ENCODE measurements around the gene RAPSN.
A peak's percentile ranks its signal among the peaks of the same experiment; 100 is the strongest.

The RAPSN gene

GRCh38 chr11:47430524-47430923 lies 18.4 kb downstream of the RAPSN start:
- no peak for TF ChIP-seq CTCF (conservative IDR thresholded peaks at IDR 0.05; ENCODE audit: low read depth, low read length)
- H3K4me3 ChIP-seq (ENCODE audit: low read depth, low read length): no peak overlapping the region

DNA sequence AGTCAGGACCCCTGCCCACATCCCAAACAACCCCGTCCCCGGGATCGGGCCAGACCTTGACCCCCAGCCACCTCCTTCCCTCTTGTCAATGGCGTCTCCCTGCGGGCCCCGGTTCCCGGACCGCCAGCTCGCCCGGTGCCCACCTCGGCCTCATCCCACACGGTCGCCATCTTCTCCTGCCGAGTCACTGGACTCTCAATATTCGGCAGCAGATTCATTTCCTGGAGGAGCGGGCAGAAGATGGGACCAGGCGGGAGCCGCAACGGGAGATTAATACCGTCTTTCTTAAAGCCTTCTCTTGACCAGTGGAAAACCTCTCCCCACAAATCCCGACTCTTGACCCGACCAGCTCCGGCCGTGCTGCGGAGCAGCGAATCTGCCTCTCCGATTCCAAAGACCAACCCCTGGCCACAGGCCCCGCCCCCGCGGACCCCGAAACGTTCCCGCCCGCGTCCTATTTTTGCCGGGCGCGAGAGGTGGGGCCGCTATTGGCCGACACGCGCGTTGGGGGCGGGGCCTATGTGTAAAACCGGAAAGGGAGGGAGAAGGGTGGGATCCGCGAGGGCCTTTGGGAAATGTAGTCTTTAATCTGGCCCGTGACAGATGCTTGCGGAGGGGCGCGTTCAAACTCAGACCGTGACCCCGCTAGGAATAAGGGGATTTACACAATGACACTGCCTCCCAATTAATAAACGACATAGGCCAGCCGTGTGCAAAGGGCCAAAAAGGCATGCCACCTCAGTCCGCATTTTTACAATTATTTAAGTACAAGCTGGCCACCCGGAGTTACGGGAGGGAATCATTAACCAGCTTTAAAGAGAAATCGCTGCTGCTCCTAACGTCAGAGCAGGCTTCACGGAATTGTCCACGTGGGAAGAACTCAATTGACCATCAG lies 22.6 kb downstream of the RAPSN start, which contains the start of gene PSMC3:
Gene PSMC3 (minus strand): TSS at position 378 of the 895 bp plus-strand sequence. CDS start 160 bp downstream, at position 218.
- peak within 1 kb of the TSS; percentile 98 for H3K4me3 ChIP-seq (ENCODE audit: low read depth, low read length)
- no peak for TF ChIP-seq CTCF (conservative IDR thresholded peaks at IDR 0.05; ENCODE audit: low read depth, low read length)
- peak; percentile 97 for DNase-seq (ENCODE audit: low read depth)

More at GRCh38 chr11:47430524-47430923, 18.4 kb downstream of the RAPSN start:
- DNase-seq (ENCODE audit: low read depth): no peak

GRCh38 chr11:47425611-47426010 lies 23.3 kb downstream of the RAPSN start:
- no peak for DNase-seq (ENCODE audit: low read depth)

DNA sequence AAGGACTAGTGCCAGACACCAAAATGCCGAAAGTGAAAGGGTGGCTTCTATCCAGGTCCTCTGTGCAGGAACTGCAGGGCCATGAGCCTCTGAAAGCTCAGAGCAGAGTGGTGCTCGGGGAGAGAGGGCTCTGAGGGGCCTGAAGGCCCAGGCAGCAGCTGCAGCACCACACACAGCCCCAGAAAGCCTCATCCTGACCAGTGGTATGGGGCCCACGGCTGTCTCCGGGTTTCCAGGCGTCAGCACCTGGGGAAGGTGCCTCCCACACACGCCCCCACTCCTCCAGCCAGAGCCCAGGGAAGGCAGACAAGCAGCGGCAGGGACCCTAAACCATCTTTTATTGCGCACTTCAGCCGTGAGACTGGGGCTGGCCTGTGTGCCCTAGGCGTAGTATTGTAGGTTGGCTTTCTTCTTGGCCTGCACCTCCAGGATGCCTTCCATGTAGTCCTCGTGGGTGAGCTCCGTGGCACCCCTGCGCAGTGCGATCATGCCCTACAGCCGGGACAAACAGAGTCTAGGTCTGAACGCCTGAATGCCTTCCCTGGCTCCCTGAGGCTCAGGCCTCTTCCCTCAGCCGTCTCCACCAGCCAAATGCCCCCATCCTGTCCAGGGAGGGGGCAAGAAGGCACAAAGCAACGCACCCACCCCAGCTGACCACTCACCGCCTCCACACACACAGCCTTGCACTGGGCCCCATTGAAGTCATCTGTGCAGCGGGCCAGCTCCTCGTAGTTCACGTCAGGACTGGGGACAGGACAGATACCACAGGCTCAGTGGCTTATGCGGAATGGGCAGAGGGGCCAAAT lies 30.3 kb downstream of the RAPSN start:
- no peak overlapping the region for H3K4me3 ChIP-seq (ENCODE audit: low read depth, low read length)
- no peak for DNase-seq (ENCODE audit: low read depth)
- no peak for TF ChIP-seq CTCF (conservative IDR thresholded peaks at IDR 0.05; ENCODE audit: low read depth, low read length)

More at GRCh38 chr11:47425611-47426010, 23.3 kb downstream of the RAPSN start:
- H3K4me3 ChIP-seq (ENCODE audit: low read depth, low read length): peak overlapping the region; percentile 98
- TF ChIP-seq CTCF (conservative IDR thresholded peaks at IDR 0.05; ENCODE audit: low read depth, low read length): no peak

GRCh38 chr11:47417712-47418111 lies 31.2 kb downstream of the RAPSN start:
- no peak for DNase-seq (ENCODE audit: low read depth)
- no peak overlapping the region for H3K4me3 ChIP-seq (ENCODE audit: low read depth, low read length)
- TF ChIP-seq CTCF (conservative IDR thresholded peaks at IDR 0.05; ENCODE audit: low read depth, low read length): no peak

DNA sequence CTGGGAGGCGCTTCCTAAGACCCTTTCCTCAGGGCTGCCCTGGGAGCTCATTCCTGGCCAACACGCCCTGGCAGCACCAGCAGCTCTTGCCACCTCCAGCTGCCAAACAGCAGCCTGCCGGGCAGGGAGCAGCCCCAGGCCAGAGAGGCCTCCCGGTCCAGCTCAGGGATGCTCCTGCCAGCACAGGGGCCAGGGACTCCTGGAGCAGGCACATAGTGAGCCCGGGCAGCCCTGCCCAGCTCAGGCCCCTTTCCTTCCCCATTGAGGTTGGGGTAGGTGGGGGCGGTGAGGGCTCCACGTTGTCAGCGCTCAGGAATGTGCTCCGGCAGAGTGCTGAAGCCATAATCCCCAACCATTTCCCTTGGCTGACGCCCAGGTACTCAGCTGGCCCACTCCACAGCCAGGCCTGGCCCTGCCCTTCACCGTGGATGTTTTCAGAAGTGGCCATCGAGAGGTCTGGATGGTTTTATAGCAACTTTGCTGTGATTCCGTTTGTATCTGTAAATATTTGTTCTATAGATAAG lies 32.9 kb downstream of the RAPSN start:
- no peak for TF ChIP-seq CTCF (conservative IDR thresholded peaks at IDR 0.05; ENCODE audit: low read depth, low read length)
- DNase-seq (ENCODE audit: low read depth): peak; percentile 95
- no peak overlapping the region for H3K4me3 ChIP-seq (ENCODE audit: low read depth, low read length)
